ENCODE measurements around the gene GALNT2.

DNA sequence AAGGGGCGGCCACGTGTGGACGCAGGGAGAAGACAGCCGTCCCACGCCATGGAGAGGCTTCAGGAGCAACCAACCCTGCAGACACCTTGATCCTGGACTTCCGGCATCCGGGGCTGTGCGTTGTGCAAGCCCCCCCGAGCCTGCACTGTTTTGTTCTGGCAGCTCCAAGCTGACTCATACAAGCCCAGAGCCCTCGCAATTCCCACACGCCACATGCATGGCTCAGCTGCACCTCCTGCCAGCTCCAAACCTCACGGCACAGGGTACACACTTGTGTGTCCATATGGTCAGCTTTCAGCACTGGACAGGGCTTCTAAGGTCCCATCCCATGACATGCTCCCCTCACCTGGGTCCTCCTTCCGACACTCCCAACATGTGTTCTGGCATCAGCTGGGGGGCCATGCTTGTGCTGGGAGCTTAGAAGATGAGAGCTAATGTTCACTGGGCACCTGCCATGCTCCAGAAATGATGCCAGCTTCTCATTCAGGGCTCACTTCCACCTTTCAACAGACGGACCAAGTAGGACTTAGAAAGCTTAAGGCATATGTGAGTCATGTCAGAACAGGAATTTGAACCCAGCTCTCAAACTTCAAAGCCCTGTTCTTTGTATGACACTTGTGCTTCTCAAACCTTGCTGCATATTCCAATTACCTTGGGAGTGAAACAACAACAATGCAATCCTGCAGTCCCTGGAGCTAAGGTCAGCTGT is 221.8 kb downstream of the GALNT2 start:
- TF ChIP-seq, protein P1, sequence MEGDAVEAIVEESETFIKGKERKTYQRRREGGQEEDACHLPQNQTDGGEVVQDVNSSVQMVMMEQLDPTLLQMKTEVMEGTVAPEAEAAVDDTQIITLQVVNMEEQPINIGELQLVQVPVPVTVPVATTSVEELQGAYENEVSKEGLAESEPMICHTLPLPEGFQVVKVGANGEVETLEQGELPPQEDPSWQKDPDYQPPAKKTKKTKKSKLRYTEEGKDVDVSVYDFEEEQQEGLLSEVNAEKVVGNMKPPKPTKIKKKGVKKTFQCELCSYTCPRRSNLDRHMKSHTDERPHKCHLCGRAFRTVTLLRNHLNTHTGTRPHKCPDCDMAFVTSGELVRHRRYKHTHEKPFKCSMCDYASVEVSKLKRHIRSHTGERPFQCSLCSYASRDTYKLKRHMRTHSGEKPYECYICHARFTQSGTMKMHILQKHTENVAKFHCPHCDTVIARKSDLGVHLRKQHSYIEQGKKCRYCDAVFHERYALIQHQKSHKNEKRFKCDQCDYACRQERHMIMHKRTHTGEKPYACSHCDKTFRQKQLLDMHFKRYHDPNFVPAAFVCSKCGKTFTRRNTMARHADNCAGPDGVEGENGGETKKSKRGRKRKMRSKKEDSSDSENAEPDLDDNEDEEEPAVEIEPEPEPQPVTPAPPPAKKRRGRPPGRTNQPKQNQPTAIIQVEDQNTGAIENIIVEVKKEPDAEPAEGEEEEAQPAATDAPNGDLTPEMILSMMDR (IDR thresholded peaks at IDR 0.05; ENCODE audit: low read depth, low read length, missing input control) = no peak
- TF ChIP-seq RAD21 (IDR thresholded peaks at IDR 0.05) (no peak), TAF1 (conservative IDR thresholded peaks at IDR 0.05) (no peak), RXRA (IDR thresholded peaks at IDR 0.05) (no peak), SP1 (IDR thresholded peaks at IDR 0.05) (no peak), YY1 (IDR thresholded peaks at IDR 0.05) (no peak), HNF4A (conservative IDR thresholded peaks at IDR 0.05) (no peak)
- TF ChIP-seq, protein P2, sequence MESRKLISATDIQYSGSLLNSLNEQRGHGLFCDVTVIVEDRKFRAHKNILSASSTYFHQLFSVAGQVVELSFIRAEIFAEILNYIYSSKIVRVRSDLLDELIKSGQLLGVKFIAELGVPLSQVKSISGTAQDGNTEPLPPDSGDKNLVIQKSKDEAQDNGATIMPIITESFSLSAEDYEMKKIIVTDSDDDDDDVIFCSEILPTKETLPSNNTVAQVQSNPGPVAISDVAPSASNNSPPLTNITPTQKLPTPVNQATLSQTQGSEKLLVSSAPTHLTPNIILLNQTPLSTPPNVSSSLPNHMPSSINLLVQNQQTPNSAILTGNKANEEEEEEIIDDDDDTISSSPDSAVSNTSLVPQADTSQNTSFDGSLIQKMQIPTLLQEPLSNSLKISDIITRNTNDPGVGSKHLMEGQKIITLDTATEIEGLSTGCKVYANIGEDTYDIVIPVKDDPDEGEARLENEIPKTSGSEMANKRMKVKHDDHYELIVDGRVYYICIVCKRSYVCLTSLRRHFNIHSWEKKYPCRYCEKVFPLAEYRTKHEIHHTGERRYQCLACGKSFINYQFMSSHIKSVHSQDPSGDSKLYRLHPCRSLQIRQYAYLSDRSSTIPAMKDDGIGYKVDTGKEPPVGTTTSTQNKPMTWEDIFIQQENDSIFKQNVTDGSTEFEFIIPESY (IDR thresholded peaks at IDR 0.05) = no peak
- TF ChIP-seq, protein P3, sequence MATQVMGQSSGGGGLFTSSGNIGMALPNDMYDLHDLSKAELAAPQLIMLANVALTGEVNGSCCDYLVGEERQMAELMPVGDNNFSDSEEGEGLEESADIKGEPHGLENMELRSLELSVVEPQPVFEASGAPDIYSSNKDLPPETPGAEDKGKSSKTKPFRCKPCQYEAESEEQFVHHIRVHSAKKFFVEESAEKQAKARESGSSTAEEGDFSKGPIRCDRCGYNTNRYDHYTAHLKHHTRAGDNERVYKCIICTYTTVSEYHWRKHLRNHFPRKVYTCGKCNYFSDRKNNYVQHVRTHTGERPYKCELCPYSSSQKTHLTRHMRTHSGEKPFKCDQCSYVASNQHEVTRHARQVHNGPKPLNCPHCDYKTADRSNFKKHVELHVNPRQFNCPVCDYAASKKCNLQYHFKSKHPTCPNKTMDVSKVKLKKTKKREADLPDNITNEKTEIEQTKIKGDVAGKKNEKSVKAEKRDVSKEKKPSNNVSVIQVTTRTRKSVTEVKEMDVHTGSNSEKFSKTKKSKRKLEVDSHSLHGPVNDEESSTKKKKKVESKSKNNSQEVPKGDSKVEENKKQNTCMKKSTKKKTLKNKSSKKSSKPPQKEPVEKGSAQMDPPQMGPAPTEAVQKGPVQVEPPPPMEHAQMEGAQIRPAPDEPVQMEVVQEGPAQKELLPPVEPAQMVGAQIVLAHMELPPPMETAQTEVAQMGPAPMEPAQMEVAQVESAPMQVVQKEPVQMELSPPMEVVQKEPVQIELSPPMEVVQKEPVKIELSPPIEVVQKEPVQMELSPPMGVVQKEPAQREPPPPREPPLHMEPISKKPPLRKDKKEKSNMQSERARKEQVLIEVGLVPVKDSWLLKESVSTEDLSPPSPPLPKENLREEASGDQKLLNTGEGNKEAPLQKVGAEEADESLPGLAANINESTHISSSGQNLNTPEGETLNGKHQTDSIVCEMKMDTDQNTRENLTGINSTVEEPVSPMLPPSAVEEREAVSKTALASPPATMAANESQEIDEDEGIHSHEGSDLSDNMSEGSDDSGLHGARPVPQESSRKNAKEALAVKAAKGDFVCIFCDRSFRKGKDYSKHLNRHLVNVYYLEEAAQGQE (IDR thresholded peaks at IDR 0.05) = peak; percentile 84
- TF ChIP-seq, protein P4, sequence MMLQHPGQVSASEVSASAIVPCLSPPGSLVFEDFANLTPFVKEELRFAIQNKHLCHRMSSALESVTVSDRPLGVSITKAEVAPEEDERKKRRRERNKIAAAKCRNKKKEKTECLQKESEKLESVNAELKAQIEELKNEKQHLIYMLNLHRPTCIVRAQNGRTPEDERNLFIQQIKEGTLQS (IDR thresholded peaks at IDR 0.05) = no peak
- TF ChIP-seq, protein P5, sequence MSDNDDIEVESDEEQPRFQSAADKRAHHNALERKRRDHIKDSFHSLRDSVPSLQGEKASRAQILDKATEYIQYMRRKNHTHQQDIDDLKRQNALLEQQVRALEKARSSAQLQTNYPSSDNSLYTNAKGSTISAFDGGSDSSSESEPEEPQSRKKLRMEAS (IDR thresholded peaks at IDR 0.05) = no peak
